Measurements from ENCODE around the gene LTA. TPM values are rescaled to one million over a fixed set of nuclear protein-coding genes. Genes with fewer than 3 reads are reported as not detected.

LTA gene
- total and polyA plus RNA-seq, 2 donors (not counting 1 experiment from before 2014, with no cell fraction given): 8.6 to 8.8 TPM

GRCh38 chr6:31529329-31530150, 42.5 kb upstream of the LTA start:
- H3K27ac ChIP-seq (ENCODE audit: low read length in 2 of 2): no peak overlapping the region
- H3K27me3 ChIP-seq (replicated peaks in 1 of 4; ENCODE audit: control extremely low read depth in 1 of 4, control insufficient read depth in 3 of 4, insufficient read depth in 4 of 4, low read length in 3 of 4): no peaks in the 10 kb centered on the region
- no peaks in the 10 kb centered on the region for H3K9me3 ChIP-seq (ENCODE audit: control extremely low read depth in 1 of 3, control insufficient read depth in 2 of 3, insufficient read depth in 1 of 3, low read length in 2 of 3)
- ATAC-seq (ENCODE audit: low read depth) (no peak), DNase-seq (no peak)
- peaks cover 1% of the 10 kb centered on the region for H3K79me2 ChIP-seq (ENCODE audit: control insufficient read depth, insufficient read depth, low read length)
- peaks cover 12% of the 10 kb centered on the region for H3K4me1 Mint-ChIP-seq
- 71% methylated on average over 9 of the region's 12 CpGs for WGBS (ENCODE audit: insufficient coverage)
- POLR2A ChIA-PET: interaction anchor here (1.0 to 1.3 kb wide), 2 partner anchors 12 to 32 kb away, joined by 3 to 4 read pairs; partner anchors contain the start of genes DDX39B and MICB
- no peaks in the 10 kb centered on the region for H3K27me3 Mint-ChIP-seq
- no peak overlapping the region for H2AFZ ChIP-seq (ENCODE audit: insufficient read depth, low read depth, low read length, poor library complexity, severe bottlenecking)
- peaks cover 46% of the 10 kb centered on the region for H4K20me1 ChIP-seq (ENCODE audit: control insufficient read depth, insufficient read depth, low read length, poor library complexity, severe bottlenecking)
- CTCF ChIA-PET: interaction anchor here (1.8 kb wide), 1 partner anchor 12 kb away, joined by 6 read pairs; the partner anchor contains the start of gene DDX39B
- H3K27ac Mint-ChIP-seq: no peak overlapping the region
- H3K4me1 ChIP-seq (ENCODE audit: control insufficient read depth in 2 of 2, insufficient read depth in 2 of 2, low read length in 2 of 2): no peaks in the 10 kb centered on the region
- TF ChIP-seq CTCF (IDR thresholded peaks at IDR 0.05) (no peak), EZH2 (IDR thresholded peaks at IDR 0.05; ENCODE audit: borderline replicate concordance, insufficient read depth, low read depth, low read length, poor library complexity, severe bottlenecking) (no peak)
- no peak overlapping the region for H3K4me3 ChIP-seq (ENCODE audit: control extremely low read depth in 1 of 5, extremely low read depth in 1 of 5, insufficient read depth in 1 of 5, low read depth in 2 of 5, low read length in 4 of 5)
- H3K9ac ChIP-seq (ENCODE audit: low read length): no peak overlapping the region
- H3K9me3 Mint-ChIP-seq (ENCODE audit: insufficient read depth): no peaks in the 10 kb centered on the region
- H3K36me3 ChIP-seq (replicated peaks in 1 of 2; ENCODE audit: control extremely low read depth in 1 of 2, control insufficient read depth in 1 of 2, extremely low read depth in 1 of 2, insufficient read depth in 2 of 2, low read length in 1 of 2): peaks cover 0 to 46% of the 10 kb centered on the region in 2 experiments
- intact Hi-C loops (cut with micrococcal nuclease): no loop called here
- no peak overlapping the region for H3K4me3 Mint-ChIP-seq
- H3K4me2 ChIP-seq (replicated peaks; ENCODE audit: low read depth, low read length, poor library complexity, severe bottlenecking): no peak overlapping the region

- POLR2A ChIA-PET: no interaction called here
- no peak overlapping the region for H3K9ac ChIP-seq (ENCODE audit: low read length)
- no peak overlapping the region for H3K4me3 Mint-ChIP-seq
- no peak for TF ChIP-seq CTCF (IDR thresholded peaks at IDR 0.05)
- no peak for TF ChIP-seq EZH2 (IDR thresholded peaks at IDR 0.05; ENCODE audit: borderline replicate concordance, insufficient read depth, low read depth, low read length, poor library complexity, severe bottlenecking)
- no peak overlapping the region for H3K27ac ChIP-seq (ENCODE audit: low read length in 2 of 2)
- H3K4me3 ChIP-seq (ENCODE audit: control extremely low read depth in 1 of 5, extremely low read depth in 1 of 5, insufficient read depth in 1 of 5, low read depth in 2 of 5, low read length in 4 of 5): no peak overlapping the region
- H3K27me3 Mint-ChIP-seq: no peaks in the 10 kb centered on the region
- H4K20me1 ChIP-seq (ENCODE audit: control insufficient read depth, insufficient read depth, low read length, poor library complexity, severe bottlenecking): peaks cover 57% of the 10 kb centered on the region
- peaks cover 12% of the 10 kb centered on the region for H3K4me1 Mint-ChIP-seq
- H3K9me3 ChIP-seq (ENCODE audit: control extremely low read depth in 1 of 3, control insufficient read depth in 2 of 3, insufficient read depth in 1 of 3, low read length in 2 of 3): no peaks in the 10 kb centered on the region
- intact Hi-C loops (cut with micrococcal nuclease): no loop called here
- H3K79me2 ChIP-seq (ENCODE audit: control insufficient read depth, insufficient read depth, low read length): peaks cover 9% of the 10 kb centered on the region
- H3K27ac Mint-ChIP-seq: no peak overlapping the region
- 96% methylated on average over 5 of the region's 6 CpGs for WGBS (ENCODE audit: insufficient coverage)
- DNase-seq (no peak), ATAC-seq (ENCODE audit: low read depth) (no peak)
- no peaks in the 10 kb centered on the region for H3K27me3 ChIP-seq (replicated peaks in 1 of 4; ENCODE audit: control extremely low read depth in 1 of 4, control insufficient read depth in 3 of 4, insufficient read depth in 4 of 4, low read length in 3 of 4)
- H3K36me3 ChIP-seq (replicated peaks in 1 of 2; ENCODE audit: control extremely low read depth in 1 of 2, control insufficient read depth in 1 of 2, extremely low read depth in 1 of 2, insufficient read depth in 2 of 2, low read length in 1 of 2): peaks cover 1 to 58% of the 10 kb centered on the region in 2 experiments
- no peaks in the 10 kb centered on the region for H3K9me3 Mint-ChIP-seq (ENCODE audit: insufficient read depth)
- H2AFZ ChIP-seq (ENCODE audit: insufficient read depth, low read depth, low read length, poor library complexity, severe bottlenecking): no peak overlapping the region
- CTCF ChIA-PET: interaction anchor here (1.3 kb wide), 1 partner anchor 259 kb away, joined by 3 read pairs; no protein-coding TSS in a partner anchor
- H3K4me1 ChIP-seq (ENCODE audit: control insufficient read depth in 2 of 2, insufficient read depth in 2 of 2, low read length in 2 of 2): no peaks in the 10 kb centered on the region
- H3K4me2 ChIP-seq (replicated peaks; ENCODE audit: low read depth, low read length, poor library complexity, severe bottlenecking): no peak overlapping the region
Observed at GRCh38 chr6:31530659-31531058, 41.4 kb upstream of the LTA start.

All from B cell (primary cell).